ENCODE data around the gene ATP1A4.

ATP1A4 gene

DNA sequence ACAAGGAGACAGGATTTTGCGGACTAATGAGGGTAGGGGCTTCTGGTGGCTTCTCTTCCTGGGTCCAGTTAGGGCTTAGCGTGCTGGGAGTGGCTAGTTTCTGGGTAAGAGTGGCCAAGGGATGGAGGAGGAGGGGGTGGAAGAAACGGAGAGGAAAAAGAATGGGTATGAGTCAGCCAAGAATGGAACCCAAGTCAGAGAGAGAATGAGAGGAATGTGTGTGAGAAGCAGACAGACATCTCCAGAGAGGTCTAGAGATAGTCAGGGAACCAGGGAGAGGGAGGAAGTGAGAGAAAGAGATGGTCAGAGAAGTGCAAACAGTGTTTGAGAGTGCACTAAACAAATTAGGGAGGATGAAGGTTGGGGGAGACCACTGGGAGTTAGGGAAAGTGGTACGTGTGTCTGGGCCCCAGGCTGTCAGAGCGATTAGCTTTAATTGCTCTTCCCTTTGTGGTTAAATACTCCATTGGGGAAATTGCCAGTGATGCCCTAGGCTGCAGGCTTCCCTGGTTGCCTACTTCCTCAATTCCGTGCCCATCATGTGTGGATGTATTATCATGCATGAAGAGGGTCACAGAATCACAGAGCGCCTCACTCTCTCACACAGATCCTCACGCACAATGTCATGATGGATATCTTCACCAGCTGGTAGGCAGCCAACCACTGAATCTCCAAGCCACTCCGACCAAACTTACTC lies 55.2 kb downstream of the ATP1A4 start:
- DNase-seq (ENCODE audit: low spot score), result peak; percentile 37

DNA sequence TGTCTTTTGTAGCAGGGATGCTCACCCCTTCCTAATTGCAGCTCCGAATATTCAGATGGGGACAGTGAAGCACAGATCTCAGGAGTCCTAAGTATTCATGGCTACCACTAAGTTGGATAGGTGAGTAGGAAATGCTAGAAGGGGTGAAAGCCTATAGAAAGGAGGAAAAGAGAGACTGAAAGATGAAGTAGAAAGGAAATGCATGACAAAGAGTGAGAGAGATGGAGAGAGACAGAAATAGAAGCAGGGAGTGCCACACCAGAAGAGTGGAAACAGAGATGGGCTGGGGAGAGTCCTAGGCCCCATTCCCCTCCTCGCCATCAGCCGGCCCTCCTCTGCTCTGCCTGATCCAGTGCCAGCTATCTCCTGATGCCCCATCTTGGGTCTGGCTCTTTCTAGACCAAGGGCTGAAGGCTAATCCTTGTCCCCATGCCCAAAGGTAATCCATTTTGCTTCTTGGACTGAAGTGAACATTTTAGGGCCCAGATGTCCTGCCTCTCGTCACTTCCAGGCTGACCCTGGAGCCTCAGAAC lies 55.8 kb downstream of the ATP1A4 start:
- peak; percentile 34 for DNase-seq (ENCODE audit: low spot score)

DNA sequence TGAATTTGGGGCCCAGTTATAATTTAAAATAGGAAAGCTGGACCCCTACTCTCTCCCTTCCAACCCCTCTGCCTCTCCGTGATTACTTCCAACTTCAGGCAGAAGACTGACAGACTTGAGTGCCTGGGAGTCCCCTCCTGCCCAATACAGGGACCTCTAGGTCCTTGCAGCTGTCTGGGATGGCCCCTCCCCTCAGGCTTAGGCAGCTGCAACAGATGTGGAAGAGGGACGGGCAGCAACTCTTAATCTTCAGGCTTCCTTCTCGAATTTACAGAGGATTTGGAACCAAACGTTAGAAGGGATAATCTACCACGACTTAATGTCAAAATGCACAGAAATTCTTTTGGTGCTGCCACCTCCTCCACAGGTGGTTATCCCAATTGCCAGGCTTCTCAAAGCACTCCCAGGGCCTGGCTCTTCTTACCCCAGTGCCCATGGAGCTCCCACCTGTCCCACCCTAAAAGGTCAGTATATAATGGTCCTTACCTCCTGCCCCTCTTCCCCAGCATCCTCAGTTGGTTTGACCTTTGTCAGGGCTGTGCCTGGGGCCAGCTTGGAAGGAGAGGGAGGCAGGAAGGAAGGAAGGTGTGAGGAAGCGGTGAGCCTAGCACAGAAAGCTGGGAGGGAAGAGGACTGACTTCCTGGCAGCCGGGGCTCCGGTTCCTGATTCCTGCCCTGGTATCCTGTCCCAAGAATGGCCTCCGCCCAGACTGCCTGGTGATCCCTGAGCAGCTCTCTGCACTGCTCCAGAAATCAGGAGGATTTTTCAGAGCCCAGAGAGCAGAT lies 56.6 kb downstream of the ATP1A4 start:
- DNase-seq (ENCODE audit: low spot score), result no peak

DNA sequence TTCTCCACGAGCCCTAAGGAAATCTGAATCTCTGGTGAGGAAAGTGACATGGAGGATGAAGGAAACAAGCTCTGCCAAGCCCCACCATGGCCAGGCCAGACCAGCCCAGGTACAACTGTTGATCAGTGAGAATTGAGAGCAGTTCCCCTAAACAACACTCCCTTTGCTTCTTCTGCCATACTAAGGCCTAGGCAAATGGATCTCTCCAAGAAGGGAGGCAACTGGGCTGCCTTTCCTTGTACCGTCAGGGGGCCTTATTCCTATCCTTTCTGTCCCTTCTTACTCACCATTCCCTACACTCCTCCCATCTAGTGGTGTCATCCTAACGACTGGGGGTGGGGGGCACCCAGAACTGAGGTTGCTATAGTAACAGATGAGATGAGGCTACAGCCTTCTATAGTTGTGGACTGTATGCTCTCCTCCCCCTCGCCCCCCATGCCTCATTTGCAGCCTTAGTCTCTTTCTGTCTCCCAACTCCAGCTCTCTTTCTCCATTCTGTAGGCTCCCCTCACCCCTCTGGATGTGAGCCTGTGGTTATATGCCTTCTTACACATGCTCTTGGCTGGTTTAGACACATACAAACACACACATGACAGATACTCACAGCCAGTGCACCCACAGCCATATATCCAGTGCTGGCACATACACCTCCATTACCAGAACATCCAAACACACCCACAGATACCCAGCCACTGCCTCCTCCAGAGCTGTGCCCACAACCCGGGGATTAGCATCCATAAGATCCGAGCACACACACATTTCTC lies 57.3 kb downstream of the ATP1A4 start:
- peak; percentile 27 for DNase-seq (ENCODE audit: low spot score)

DNA sequence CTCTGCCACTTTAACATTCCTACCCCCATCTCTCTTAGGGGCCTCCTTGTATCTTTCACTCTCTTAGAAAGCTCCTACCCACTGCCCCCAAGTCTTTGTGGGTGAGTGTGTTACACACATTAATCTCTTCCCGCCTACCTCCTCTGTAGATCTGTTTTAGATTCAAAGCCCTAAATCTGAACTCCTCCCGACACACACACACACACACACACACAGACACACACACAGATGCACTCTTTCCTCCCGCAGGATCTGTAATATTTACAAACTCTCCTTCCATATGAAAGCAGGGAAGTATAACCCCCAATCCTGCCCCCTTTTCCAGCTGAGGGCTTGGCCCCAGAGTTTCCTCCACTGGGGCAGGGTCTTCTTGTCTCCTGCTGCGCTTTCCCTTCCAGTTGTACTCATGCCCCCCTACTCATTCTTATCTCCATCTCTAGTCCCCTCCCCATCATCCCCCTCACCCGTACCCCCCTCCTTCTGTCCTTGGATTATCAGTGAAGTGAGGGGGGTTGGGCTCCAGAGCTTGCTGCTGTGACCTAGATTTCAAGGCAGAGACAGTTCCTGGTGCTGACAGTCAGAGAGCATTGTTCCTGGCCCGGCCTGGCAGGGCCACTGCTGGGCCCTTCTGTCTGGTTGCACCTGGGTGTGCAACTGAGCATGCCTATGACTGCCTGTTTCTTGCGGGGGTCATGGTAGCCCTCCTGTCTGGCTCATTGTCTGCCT lies 58.1 kb downstream of the ATP1A4 start:
- DNase-seq (ENCODE audit: low spot score), result peak; percentile 39

DNA sequence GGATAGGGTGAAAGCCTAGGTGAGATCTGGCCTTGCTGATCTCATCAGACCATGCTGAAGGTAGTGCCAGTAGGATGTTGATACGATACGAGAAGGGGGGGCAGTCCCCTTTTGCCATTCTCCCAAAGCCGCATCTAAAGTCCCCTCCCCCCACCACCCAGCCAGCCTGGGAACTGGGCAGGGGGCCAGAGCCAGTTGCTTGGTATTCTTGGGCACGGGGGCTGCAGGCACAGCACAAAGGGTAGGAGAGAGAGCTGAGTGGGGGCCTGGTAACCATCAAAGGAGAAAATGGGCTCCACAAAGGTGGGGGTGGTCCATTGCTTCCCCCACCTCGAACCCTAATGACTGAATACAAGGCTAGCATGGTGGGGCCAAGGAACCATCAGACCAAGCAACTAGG lies 59.2 kb downstream of the ATP1A4 start:
- DNase-seq (ENCODE audit: low spot score), result no peak

DNA sequence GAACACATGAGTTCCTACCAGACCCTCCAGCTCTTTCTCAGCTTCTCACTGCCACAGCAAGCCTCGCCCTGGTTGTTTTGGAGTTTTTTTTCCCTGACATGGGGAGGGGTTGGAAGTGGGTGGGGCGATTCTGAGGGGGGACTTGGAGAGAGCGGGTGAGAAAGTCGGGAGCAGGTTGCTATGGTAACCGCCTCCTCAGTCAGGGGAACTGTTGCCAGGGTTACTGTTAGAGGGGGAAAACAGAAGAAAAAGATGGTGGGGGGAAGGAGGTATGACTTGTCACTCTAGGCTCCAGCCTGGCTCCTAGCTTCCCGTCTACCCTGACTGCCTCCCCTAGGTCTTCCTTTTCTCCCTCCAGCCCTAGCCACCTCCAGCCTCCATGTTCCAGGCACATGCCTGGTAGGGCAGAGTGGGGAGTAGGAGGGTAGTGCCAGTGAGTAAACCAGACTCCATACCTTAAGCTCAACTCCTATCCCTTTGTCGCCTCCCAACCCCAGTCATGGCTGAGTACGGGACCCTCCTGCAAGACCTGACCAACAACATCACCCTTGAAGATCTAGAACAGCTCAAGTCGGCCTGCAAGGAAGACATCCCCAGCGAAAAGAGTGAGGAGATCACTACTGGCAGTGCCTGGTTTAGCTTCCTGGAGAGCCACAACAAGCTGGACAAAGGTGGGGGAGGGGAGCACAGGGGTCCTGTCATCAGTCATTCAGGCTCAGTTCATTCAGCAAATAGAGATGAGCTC lies 59.8 kb downstream of the ATP1A4 start:
- DNase-seq (ENCODE audit: low spot score), result peak; percentile 25

DNA sequence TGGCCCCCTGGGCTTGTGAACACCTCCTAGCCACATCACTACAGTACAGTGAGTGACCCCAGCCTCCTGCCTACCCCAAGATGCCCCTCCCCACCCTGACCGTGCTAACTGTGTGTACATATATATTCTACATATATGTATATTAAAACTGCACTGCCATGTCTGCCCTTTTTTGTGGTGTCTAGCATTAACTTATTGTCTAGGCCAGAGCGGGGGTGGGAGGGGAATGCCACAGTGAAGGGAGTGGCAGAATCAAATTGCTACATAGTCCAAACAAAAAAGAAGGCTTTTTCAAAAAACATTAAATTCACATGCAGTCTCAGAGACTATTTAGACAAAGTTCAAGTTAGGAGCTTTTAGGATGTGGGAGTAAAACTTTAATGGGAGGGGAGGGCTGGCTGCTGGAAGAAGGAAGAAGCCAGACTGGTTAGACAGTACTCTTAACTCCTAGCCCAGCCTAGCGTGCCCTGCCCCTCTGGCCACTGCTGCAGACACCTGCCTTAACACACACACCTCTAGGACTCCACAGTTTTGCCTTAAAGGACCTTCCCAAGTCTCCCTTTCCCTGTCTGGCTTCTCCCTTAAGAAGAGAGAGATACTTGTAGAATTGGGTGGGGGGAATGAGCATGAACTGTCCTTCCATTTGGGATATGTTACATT lies 63.2 kb downstream of the ATP1A4 start:
- no peak for DNase-seq (ENCODE audit: low spot score)

DNA sequence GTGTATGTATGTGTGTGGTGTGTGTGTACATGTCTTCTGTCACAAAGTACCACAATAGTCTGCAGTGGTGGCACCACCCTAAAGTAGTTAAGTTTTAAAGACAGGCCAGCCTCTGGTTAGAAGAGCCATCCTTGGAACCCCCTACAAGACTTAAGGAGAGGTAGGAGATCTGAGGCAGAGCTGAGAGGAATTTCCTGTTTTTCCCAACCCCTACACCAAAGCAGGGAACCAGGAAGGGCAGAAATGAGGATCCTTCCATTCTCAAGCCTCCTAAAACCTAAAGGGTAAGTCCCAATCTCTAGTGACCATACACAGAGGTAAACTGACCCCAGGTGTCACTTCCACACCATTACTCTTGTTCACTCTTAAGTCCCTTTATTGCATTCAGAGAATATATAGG lies 64.9 kb downstream of the ATP1A4 start:
- DNase-seq (ENCODE audit: low spot score), result no peak

DNA sequence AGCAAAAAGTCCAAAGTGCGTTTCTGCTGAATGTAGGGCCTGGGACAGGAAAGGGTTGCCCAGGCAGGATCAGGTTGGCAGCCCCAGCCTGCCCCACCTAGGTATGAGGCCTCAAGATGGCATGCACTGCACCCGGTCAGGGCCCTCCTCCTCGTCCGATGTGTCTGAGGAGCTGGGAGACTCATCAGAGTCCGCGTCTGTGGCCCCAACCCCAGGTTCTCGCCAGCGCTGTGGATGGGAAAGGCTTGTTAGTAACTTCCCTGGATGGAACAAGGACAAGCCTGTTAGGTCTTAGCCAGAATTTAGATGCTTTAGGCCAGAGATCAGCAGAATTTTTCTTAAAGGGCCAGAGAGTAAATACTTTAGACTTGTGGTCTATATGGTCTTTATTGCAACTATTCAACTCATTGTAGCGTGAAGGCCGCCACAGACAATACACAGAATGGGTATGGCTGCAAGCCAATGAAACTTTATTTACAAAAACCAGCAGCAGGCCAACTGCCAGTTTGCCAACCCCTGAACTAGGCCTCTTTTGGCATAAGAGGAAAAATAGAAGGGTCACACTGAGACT lies 66.2 kb downstream of the ATP1A4 start:
- DNase-seq (ENCODE audit: low spot score), result peak; percentile 29

DNA sequence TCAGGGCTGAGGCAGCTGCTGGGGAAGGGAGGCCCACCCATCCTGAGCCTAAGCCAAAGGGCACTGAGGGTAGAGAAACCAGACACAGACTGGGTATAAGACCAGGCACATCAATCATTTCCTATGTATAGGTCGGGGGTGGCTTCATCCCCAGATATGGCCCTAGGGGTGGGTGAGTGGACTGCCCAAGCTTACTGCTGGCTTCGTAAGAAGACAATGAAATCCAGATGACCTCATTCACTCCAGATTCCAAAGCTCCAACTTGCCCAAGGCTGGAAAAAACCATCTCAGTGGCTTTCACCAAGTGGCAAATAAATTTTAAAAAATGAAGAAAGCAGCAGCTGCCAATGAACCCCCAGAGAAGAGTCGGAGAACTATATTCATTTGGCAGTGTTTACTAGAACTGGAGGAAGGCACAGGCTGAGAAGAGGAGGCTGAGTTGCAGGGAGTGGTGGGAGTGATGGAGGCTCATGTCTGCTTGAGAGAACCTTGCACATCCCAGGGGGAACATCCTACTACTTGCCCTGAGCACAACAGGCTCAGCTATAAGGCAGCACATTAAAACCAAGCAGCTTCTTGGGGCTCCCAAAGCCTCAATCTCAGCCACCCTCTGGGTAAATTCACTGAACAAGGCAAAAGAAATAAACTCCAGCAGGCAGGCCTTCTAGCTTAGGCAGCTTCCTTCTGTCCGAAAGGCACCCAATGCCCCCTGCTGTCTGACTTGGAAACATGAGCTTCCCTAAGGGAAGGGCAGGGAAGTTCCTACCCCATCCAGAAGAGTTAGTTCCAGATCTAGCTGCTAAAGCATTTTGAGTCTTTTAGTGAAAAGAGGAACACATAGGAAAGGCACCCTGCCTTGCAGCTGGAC lies 67.9 kb downstream of the ATP1A4 start:
- peak; percentile 72 for DNase-seq (ENCODE audit: low spot score)

DNA sequence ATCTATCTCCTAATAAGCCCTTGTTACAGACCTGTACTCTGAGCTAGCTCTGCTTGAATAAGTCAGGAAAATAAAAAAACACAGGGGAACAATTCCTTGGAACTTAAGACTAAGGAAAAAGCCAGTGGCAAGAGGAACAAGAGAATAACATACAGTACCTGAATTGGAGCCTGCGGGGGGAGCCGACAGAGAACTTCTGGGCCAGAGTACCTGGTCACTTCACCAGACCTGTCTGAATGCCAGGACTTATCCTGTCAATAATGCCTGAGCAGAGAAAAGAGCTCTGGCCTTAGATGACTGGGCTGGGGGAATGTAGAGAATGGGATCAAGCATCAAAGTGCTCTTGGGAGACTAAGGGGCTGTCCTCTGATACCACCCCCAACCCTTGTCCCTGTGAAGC lies 68.9 kb downstream of the ATP1A4 start:
- DNase-seq (ENCODE audit: low spot score), result no peak

DNA sequence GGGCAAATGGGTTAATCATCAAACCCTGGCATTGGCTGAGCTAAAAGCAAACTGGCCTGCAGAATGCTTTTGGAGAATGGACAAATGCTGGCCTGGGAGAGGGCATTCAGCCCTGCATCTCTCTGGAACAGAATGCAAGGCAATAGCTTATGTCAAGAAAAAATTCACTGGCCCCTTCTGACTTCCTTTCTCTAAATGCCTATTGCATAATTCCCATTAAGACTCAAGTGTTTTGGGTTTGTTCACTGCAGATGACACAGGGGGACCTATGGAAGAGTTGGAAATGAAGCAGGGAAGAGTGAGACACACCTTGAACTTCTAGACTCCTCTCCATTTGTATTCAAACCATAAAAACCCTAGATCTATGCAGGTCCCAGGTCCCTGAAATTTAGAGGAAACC lies 69.7 kb downstream of the ATP1A4 start:
- no peak for DNase-seq (ENCODE audit: low spot score)

DNA sequence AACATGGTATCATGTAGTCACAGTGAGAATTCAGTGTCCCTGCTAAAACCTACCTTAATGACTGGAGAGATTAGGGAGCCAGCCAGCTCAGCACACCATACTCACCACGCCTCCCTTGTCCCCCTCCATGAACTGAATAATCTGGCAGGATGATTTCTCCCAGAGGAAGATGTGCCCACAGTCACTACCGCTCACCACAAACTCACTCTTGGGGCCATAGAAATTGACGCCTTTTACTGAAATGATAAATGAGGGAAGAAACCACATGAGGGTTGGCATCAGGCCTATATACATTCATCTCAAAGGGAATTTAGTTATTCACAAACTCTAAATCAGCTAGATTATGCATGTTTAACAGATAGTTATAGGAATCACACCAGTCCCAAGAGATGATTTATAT lies 71.1 kb downstream of the ATP1A4 start:
- DNase-seq (ENCODE audit: low spot score), result no peak

DNA sequence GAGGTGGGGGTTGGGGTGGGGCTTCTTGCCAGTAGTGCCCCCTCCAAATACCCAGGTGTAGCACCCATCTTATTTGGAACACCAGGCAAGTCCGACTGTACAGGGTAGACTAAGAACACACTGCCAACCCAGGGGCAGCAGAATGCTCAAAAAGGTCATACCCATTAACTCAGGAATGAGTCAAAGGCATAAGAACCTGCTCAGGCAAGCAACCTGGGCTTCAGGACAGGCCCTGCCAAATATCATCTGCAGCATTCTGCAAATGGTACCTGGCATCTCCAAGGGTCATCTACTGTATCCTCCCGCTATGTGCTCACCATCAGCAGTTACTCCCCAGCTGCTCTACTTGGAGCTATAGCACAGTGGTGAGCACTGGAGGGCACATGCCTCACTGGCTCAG lies 73.2 kb downstream of the ATP1A4 start:
- no peak for DNase-seq (ENCODE audit: low spot score)

DNA sequence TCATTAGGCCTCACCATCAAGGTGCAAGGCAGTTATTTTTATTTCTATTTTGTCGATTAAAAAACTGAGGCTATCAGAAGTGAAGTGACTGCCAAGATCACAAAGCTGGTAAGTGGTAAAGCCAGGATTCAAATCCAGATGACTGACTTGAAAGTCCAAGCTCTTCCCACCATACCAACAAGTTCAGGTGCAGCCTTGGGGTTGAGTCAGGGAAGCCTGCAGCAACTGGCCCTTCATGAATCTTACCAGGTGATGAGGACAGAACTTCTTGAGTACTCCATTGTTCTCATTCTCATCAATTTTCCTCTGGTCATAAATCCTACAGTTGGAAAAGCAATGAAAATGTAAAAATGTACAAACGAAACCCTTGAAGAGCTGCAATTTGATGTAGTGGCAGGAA lies 73.9 kb downstream of the ATP1A4 start:
- no peak for DNase-seq (ENCODE audit: low spot score)

DNA sequence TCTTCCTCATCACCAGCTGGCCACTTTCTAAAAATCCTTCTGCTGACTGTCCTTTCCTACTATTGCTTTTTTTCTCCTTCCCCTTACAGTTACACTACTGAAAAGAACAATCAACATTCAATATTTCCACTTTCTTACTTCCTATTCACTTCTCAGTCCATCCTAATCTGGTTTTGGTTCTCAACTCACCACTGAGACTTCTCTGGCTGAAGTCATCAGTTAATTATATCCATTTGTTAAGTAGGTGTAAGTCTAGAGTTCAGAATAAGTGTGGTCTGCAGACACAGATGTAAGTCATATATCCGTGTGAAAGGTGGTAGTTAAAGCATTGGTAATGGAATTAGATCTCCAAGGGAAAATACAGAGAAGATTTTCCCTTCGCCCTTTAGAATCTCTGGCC lies 75.2 kb downstream of the ATP1A4 start:
- DNase-seq (ENCODE audit: low spot score), result no peak

DNA sequence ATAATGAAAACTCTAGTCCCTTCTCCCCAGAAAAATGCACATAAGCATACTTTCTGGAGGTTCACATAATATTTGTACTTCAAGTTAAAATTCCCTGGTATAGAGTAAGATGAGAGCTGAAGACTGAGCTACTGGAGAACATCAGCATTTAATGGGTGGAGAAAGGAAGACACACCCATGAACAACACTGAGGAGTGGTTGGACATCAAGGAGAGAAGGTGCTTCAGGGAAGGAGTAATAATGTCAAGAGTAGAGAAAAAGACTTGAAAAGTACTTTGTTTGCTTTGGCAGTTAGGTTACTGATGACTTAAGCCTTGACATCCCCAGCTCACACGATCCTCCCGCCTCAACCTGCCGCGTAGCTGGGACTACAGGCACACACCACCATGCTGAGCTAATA lies 75.6 kb downstream of the ATP1A4 start:
- DNase-seq (ENCODE audit: low spot score), result no peak

DNA sequence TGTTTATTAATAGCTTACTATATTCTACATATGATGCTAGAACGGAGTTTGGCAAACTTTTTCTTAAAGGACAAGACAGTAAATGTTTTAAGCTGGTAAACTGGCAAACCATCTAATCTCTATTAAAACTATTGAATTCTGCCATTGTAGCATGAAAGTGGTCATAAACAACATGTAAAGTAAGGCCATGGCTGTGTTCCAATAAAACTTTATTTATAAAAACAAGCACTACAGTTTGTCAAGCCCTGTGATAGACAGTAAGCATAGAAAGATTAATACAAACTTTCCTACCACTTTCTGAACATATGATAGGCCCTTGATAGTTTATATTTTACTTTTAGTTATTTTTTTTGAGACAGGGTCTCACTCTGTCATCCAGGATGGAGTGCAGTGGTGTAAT lies 76.2 kb downstream of the ATP1A4 start:
- no peak for DNase-seq (ENCODE audit: low spot score)

All from D341Med (cell line).